Activated effector memory CD4-positive, alpha-beta T cell treated with anti-CD3 and anti-CD28 coated beads, Interleukin-2, amount 50 U/mL, for 16 hours (primary cell): ENCODE measurements around the gene SLC4A9.

Source experiments
- DNase-seq: peaks from one replicate; pipeline ENCODE4 v3.0.0-alpha.2; 2020

SLC4A9 gene

GRCh38 chr5:140360101-140360500, at the start of gene SLC4A9:
SLC4A9 (plus strand) TSS chr5:140360194; CDS start chr5:140360237, 43 bp downstream.
- no peak for DNase-seq

DNA sequence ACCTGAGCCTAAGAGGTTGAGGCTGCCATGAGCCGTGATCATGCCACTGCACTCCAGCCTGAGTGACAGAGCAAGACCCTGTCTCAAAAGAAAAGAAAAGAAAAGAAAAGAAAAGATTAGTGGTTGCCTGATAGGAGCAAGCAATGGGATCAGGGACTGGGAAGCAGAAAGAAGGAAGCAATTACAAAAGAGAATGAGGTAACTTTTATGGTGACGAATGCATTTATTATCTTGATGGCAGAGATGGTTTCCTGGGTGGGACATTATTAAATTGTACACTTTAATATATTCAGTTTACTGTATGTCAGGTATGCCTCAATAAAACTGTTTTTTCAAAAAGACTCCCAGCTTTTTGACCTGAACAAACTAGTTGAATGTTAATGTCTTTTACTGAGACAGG, 49.6 kb upstream of the SLC4A9 start:
- DNase-seq, result no peak

DNA sequence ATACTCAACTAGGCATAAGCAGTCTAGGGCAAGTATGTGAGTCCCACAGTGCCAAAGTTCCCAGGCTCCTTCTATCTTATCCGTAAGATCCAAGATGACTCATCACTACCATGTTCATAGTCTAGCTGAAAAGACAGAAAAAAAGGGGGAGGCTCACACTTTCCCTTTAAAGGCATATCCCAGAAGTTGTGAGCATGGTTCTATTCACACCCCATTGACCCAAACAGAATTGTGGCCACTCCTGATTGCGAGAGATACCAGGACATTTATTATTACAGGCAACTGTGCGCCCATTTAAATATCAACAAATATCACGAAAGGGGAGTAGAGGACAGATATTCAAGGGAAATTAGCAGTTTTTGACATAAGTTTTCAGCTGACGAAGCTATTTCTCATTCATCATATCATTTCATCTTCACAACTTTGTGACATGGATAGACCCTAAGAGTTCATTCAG, 49.0 kb upstream of the SLC4A9 start:
- no peak for DNase-seq

GRCh38 chr5:140312067-140312790, 47.8 kb upstream of the SLC4A9 start:
- DNase-seq, result no peak

DNA sequence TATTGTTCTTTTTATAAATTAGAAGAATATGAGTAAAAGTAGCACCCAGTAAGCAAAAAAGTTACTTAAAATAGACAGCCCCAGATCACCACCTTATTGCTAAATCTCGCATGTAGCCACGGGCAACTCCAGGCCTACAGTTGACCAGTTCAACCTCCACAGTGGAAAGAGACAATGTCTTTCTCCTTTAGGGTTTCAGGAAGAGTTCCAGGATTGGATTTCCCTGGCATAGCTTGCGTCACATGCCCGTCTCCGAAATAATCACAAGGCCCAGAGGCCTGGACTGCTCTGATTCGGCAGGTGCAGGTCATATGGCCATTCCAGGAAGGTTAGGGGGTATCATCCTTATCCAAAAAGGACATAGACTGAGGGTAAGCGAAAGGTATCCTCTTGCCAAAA, 47.2 kb upstream of the SLC4A9 start:
- DNase-seq, result no peak

- DNase-seq, result no peak
Measured at GRCh38 chr5:140317859-140318258, 42.1 kb upstream of the SLC4A9 start.

- no peak for DNase-seq
Measured at GRCh38 chr5:140318792-140319191, 41.2 kb upstream of the SLC4A9 start.

- DNase-seq, result no peak
Measured at GRCh38 chr5:140319833-140320232, 40.2 kb upstream of the SLC4A9 start.

DNA sequence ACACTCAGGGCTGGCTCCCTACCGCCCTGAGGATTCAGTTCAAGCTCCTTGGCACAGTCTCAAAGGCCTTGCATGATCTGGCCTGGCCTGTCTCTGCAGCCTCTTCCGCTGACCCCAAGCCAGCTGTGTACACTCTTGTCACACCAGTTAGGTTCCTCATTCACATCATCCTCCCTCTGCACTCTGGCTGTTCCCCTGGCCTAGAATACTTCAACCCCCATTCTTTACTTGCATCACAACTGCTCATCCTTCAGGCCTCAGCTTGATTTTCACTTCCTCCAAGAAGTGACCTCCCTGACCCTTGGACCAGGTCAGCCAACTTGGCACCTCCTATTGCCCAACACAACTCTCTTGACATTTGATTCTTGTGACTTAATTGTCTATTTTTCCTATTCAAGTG, 38.2 kb upstream of the SLC4A9 start:
- DNase-seq, result no peak

- DNase-seq, result no peak
Measured at GRCh38 chr5:140322751-140323731, 37.0 kb upstream of the SLC4A9 start.

- DNase-seq, result no peak
Measured at GRCh38 chr5:140324041-140324600, 35.9 kb upstream of the SLC4A9 start.

DNA sequence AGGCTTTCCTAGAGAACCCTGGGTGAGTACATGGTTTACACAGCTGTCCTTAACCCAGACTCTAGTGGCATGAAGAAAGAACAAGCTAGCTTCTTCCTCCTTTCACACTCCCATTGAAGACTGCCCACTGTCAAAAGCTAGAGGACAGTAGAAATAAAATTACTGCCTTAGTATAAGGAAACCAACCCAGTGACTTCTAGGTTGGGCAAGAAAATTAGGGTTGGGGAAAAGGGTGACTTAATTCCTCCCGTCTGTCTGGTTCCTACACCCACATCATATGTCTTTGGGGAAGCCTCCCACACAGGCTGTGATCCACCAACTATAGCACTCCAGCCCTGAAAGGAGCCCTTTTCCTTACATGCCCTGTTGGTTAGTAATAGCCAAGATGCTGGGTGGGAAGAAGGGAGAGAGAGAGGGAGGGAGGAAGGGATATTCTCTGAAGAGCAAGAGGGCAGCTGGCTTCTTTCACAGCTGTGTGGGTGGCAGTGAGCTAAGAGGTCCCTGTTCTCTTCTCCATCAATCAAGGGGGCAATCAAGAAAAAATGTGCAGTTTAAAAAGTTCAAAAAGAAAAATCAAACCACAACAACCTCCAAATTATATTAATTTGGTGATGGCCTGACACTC, 35.3 kb upstream of the SLC4A9 start:
- DNase-seq, result no peak

GRCh38 chr5:140325486-140325885, 34.5 kb upstream of the SLC4A9 start:
- DNase-seq, result no peak

GRCh38 chr5:140327589-140327988, 32.4 kb upstream of the SLC4A9 start:
- DNase-seq, result no peak

GRCh38 chr5:140328036-140328764, 31.8 kb upstream of the SLC4A9 start:
- DNase-seq, result no peak

DNA sequence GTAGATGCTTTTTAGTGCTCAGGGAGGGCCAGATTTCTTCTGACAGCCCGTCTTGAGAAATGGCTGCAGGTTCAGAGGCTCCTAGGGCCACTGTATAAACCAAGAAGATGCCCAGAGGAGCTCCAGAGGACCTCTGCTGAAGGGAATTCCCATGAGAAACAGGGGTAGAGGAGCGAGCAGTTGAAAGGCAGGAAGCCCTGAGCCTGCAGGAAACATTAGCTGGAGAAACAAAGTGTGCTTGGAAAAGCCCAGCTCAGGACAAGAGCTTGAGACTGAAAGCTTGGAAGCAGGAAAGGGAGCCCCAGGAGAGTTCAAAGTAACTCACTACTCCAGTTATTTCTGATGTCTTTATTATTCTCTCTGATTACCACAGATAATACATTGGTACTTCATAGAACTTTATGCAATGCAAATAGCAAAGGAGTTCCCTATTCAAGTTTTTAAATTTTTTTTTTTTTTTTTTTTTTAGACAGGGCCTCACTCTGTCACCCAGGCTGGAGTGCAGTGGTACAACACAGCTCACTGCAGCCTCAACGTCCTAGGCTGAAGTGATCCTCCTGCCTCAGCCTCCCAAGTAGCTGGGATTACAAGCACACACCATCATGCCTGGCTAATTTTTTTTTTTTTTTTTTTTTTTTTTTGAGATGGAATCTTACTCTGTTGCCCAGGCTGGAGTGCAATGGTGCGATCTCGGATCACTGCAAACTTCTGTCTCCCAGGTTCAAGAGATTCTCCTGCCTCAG, 30.1 kb upstream of the SLC4A9 start:
- no peak for DNase-seq

DNA sequence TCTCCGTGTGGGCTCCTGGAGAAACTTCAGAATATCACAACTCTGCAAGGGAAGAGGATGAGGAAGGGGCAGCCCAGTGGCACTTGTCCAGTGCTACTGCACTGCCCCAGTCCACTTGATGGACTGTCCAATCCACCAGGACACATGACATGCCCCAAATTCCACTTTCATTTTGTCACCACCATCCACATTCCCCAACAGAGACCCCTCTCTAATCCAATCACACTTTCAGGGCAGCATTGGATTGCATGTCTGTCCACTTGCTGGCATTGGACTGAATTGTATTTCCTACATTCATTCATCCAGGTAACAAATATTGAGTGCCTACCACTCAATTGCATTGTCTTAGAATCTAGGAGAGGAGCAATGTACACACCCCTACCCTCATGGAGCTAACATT, 28.4 kb upstream of the SLC4A9 start:
- no peak for DNase-seq

- DNase-seq, result no peak
Measured at GRCh38 chr5:140336388-140336787, 23.6 kb upstream of the SLC4A9 start.

DNA sequence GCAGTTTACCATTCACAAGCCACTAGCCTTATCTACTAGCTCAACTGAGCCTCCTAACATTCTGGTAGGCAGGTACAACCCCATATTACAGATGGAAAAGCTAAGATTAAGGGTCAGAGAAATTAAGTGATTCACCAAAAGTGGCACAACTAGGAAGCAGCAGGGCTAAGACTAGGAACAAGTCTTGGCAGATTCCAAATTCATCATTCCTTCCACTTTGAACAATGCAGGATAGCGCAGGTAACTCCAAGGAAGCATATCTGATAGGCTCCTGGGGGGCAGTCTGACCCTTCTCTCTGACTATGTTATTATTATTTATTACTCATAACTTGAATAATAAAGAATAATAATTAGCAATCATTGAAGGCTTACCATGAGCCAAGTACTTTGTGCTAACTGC, 22.1 kb upstream of the SLC4A9 start:
- DNase-seq, result no peak

DNA sequence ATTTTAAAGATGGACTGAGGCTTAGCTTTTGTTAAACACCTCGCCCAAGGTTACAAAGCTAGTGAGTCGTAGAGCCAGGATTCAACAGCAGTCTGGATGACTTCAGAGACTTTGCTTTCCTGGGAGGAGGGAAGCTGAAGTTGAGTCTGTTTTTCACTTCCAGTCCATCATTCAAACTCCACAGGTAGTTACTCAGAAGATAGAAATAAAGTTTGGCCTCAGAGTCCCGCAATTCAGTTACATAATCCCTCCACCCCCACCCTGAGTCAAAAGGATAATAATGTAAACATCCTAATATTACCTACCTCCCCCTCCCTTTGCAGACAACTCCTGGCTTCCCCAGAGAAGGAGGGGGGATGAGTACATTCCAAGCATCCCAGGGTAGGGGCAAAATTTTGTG, 21.7 kb upstream of the SLC4A9 start:
- DNase-seq, result no peak

GRCh38 chr5:140338908-140339307, 21.1 kb upstream of the SLC4A9 start:
- no peak for DNase-seq

DNA sequence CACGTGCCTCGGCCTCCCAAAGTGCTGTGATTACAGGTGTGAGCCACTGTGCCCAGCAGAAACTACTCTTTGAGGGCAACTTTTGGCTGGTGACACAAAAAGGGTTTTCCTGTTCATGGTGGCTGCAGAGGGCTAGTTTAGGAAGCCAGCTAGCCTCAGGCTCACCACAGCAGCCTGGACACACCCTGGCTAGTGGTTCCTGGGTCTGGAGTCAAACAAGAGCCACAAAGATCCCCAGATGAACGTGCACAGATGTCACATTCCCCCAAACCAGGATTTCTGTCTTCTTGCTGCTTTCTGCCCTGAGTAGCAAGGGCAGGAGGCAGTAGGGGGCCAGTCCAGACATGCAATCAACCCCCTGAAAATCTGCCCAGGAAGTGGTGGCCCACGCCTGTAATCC, 20.4 kb upstream of the SLC4A9 start:
- no peak for DNase-seq
